ENCODE results near the gene SLC48A1.

Gene SLC48A1

GRCh38 chr12:47739979-47740378 lies 33.1 kb upstream of the SLC48A1 start:
- H3K27ac ChIP-seq, result no peak overlapping the region

GRCh38 chr12:47740606-47741339 lies 32.3 kb upstream of the SLC48A1 start:
- H3K27ac ChIP-seq, result no peak overlapping the region
- no peak for TF ChIP-seq CTCF (conservative IDR thresholded peaks at IDR 0.05)

More at GRCh38 chr12:47739979-47740378, 33.1 kb upstream of the SLC48A1 start:
- no peak for TF ChIP-seq CTCF (conservative IDR thresholded peaks at IDR 0.05)

- TF ChIP-seq CTCF (conservative IDR thresholded peaks at IDR 0.05), result no peak
- H3K27ac ChIP-seq, result no peak overlapping the region
These were observed 31.7 kb upstream of the SLC48A1 start for GRCh38 chr12:47741340-47741703.

- no peak overlapping the region for H3K27ac ChIP-seq
- TF ChIP-seq CTCF (conservative IDR thresholded peaks at IDR 0.05), result peak; percentile 89
These were observed 30.7 kb upstream of the SLC48A1 start for GRCh38 chr12:47742253-47742825.

- no peak for TF ChIP-seq CTCF (conservative IDR thresholded peaks at IDR 0.05)
- H3K27ac ChIP-seq, result peak overlapping the region; percentile 22; the same call in 1 of the 2 replicates
These were observed 29.7 kb upstream of the SLC48A1 start for GRCh38 chr12:47743311-47743860.

GRCh38 chr12:47744005-47744651 lies 28.9 kb upstream of the SLC48A1 start:
- TF ChIP-seq CTCF (conservative IDR thresholded peaks at IDR 0.05), result peak; percentile 96
- peak overlapping the region; percentile 22; the same call in 1 of the 2 replicates for H3K27ac ChIP-seq

GRCh38 chr12:47744778-47745436 lies 28.1 kb upstream of the SLC48A1 start:
- no peak for TF ChIP-seq CTCF (conservative IDR thresholded peaks at IDR 0.05)
- H3K27ac ChIP-seq, result no peak overlapping the region

Data from VCaP (cell line).